Chondrocyte (in vitro differentiated cells): ENCODE measurements around the gene COL18A1. TPM values are rescaled to one million over a fixed set of nuclear protein-coding genes. Genes with fewer than 3 reads are reported as not detected.
"Not testable (repeated sequence)": the region's sequence is repeated elsewhere in the genome, so short reads cannot be mapped to it uniquely, and the experiment has no call there.

Source experiments
- DNase-seq: peaks from one replicate; pipeline ENCODE4 v3.0.0; 2021; ENCODE audit warnings: mixed read lengths, low spot score
- H3K27ac Mint-ChIP-seq: one replicate; pipeline ENCODE4 v1.8.0; 2021; ENCODE audit warnings: mild to moderate bottlenecking, moderate library complexity, mixed read lengths; ENCODE audit not compliant: unreplicated experiment
- H3K27me3 Mint-ChIP-seq: 2 replicates; pipeline ENCODE4 v1.8.0; 2021; ENCODE audit warnings: low read depth, mixed read lengths
- H3K36me3 Mint-ChIP-seq: 2 replicates; pipeline ENCODE4 v1.8.0; 2021; ENCODE audit warnings: low read depth, mixed read lengths
- H3K4me1 Mint-ChIP-seq: 2 replicates; pipeline ENCODE4 v1.8.0; 2021; ENCODE audit warnings: low read depth, mild to moderate bottlenecking, mixed read lengths
- H3K4me3 Mint-ChIP-seq: one replicate; pipeline ENCODE4 v1.8.0; 2021; ENCODE audit warnings: mild to moderate bottlenecking, moderate library complexity, mixed read lengths; ENCODE audit not compliant: unreplicated experiment
- H3K9me3 Mint-ChIP-seq: 2 replicates; pipeline ENCODE4 v1.8.0; 2021; ENCODE audit warnings: low read depth, mixed read lengths
- CTCF ChIP-seq: fragments of 200-600 bp; sonication (generic); IDR thresholded peaks from 2 replicates; pipeline ENCODE4 v1.5.0; 2021; ENCODE audit warnings: antibody characterized with exemption, mild to moderate bottlenecking, moderate library complexity
- total RNA-seq: library from RNA; stranded (reverse); gene quantifications from 3 replicates; pipeline ENCODE4 v1.2.1, GENCODE V29; 2021

Gene COL18A1
- total RNA-seq, 1 donor from 2014 or later, result 616 TPM

GRCh38 chr21:45528028-45528705, 123.2 kb downstream of the COL18A1 start:
- Mint-ChIP-seq H3K9me3 (no peaks in the 10 kb centered on the region), H3K36me3 (no peaks in the 10 kb centered on the region), H3K27me3 (no peaks in the 10 kb centered on the region), H3K4me1 (no peaks in the 10 kb centered on the region), H3K27ac (no peak overlapping the region), H3K4me3 (no peak overlapping the region)
- peak; percentile 59 for DNase-seq
- TF ChIP-seq CTCF, result no peak

- H3K9me3 Mint-ChIP-seq, result no peaks in the 10 kb centered on the region
- no peaks in the 10 kb centered on the region for H3K36me3 Mint-ChIP-seq
- no peak overlapping the region for H3K27ac Mint-ChIP-seq
- TF ChIP-seq CTCF, result no peak
- DNase-seq, result peak; percentile 68
- H3K4me3 Mint-ChIP-seq, result no peak overlapping the region
- H3K4me1 Mint-ChIP-seq, result no peaks in the 10 kb centered on the region
- no peaks in the 10 kb centered on the region for H3K27me3 Mint-ChIP-seq
Observed at GRCh38 chr21:45528981-45529784, 124.2 kb downstream of the COL18A1 start.

- H3K27me3 Mint-ChIP-seq, result no peaks in the 10 kb centered on the region
- no peak overlapping the region for H3K27ac Mint-ChIP-seq
- no peak for DNase-seq
- H3K4me3 Mint-ChIP-seq, result no peak overlapping the region
- no peaks in the 10 kb centered on the region for H3K36me3 Mint-ChIP-seq
- H3K4me1 Mint-ChIP-seq, result peaks cover 5% of the 10 kb centered on the region
- no peaks in the 10 kb centered on the region for H3K9me3 Mint-ChIP-seq
- TF ChIP-seq CTCF, result no peak
Observed at GRCh38 chr21:45529785-45530422, 124.9 kb downstream of the COL18A1 start.

GRCh38 chr21:45530423-45531113, 125.6 kb downstream of the COL18A1 start:
- TF ChIP-seq CTCF, result no peak
- Mint-ChIP-seq H3K4me3 (no peak overlapping the region), H3K27ac (no peak overlapping the region), H3K4me1 (peaks cover 5% of the 10 kb centered on the region), H3K9me3 (no peaks in the 10 kb centered on the region), H3K27me3 (no peaks in the 10 kb centered on the region), H3K36me3 (no peaks in the 10 kb centered on the region)
- DNase-seq, result peak; percentile 81

- H3K9me3 Mint-ChIP-seq, H3K27ac Mint-ChIP-seq, DNase-seq, H3K4me3 Mint-ChIP-seq, H3K4me1 Mint-ChIP-seq, H3K36me3 Mint-ChIP-seq, H3K27me3 Mint-ChIP-seq: not testable (repeated sequence)
Observed at GRCh38 chr21:45531114-45531392, 126.1 kb downstream of the COL18A1 start.
